Spleen (tissue), 11 donors: Measurements from ENCODE around the gene CNPY1. TPM values are rescaled to one million over a fixed set of nuclear protein-coding genes. Genes with fewer than 3 reads are reported as not detected.

Experiments
- DNase-seq: peaks from one replicate; pipeline ENCODE4 v3.0.0-alpha.2; 2020
- H3K27ac ChIP-seq, 8 donors: fragments of 200-600 bp; sonication (generic) in 7 of 8; 1 replicate in 4 of 8; 2 replicates in 4 of 8; pipeline versions ENCODE4 v1.5.0 to v1.8.0; 2016 to 2021; ENCODE audit warnings: inconsistent platforms in 4 of 8, mild to moderate bottlenecking in 4 of 8, moderate library complexity in 1 of 8
- H3K27me3 ChIP-seq, 7 donors: fragments of 200-600 bp; sonication (generic) in 6 of 7; replicated peaks in 1 of 7; 1 replicate in 4 of 7; 2 replicates in 3 of 7; pipeline versions ENCODE4 v1.5.0 to v1.8.0; 2016 to 2021; ENCODE audit warnings: inconsistent platforms in 3 of 7, mild to moderate bottlenecking in 1 of 7
- H3K36me3 ChIP-seq, 6 donors: fragments of 200-600 bp; sonication (generic) in 5 of 6; 1 replicate in 4 of 6; 2 replicates in 2 of 6; pipeline versions ENCODE4 v1.5.0 to v1.8.0; 2016 to 2021; ENCODE audit warnings: inconsistent platforms in 2 of 6
- H3K4me1 ChIP-seq, 6 donors: fragments of 200-600 bp; sonication (generic) in 5 of 6; 1 replicate in 3 of 6; 2 replicates in 3 of 6; pipeline versions ENCODE4 v1.5.0 to v1.8.0; 2016 to 2021; ENCODE audit warnings: inconsistent platforms in 3 of 6
- H3K4me3 ChIP-seq, 8 donors: fragments of 200-600 bp; sonication (generic) in 7 of 8; 1 replicate in 4 of 8; 2 replicates in 4 of 8; pipeline versions ENCODE4 v1.5.0 to v1.8.0; 2016 to 2021; ENCODE audit warnings: inconsistent platforms in 4 of 8, mild to moderate bottlenecking in 4 of 8, moderate library complexity in 2 of 8
- H3K9me3 ChIP-seq, 8 donors: fragments of 200-600 bp; sonication (generic) in 7 of 8; 1 replicate in 4 of 8; 2 replicates in 4 of 8; pipeline versions ENCODE4 v1.5.0 to v1.8.0; 2016 to 2021; ENCODE audit warnings: inconsistent platforms in 4 of 8
- POLR2A ChIP-seq, 3 donors: fragments of 450-650 bp; IDR thresholded peaks; one replicate each; pipeline ENCODE4 v1.5.1; 2017; ENCODE audit warnings: antibody characterized with exemption in 3 of 3, mild to moderate bottlenecking in 1 of 3
- POLR2AphosphoS5 ChIP-seq, 3 donors: sonication (generic); formaldehyde crosslinking; IDR thresholded peaks; one replicate each; pipeline ENCODE4 v1.5.1; 2017; ENCODE audit warnings: antibody characterized with exemption in 3 of 3
- WGBS, 5 donors: extraction: QIAGEN DNeasy Blood & Tissue Kit in 3 of 5; methylation state at CpG; one replicate each; pipeline versions ENCODE4 v1.1.5 to v1.1.7; 2013 to 2018; 5-methylcytosine and 5-hydroxymethylcytosine counted together
- intact Hi-C: fragments of 100-400 bp; cut with DNase I; formaldehyde crosslinking; loops from one replicate; pipeline ENCODE4 v1.15.0; 2023; ENCODE audit warnings: low total_unique reads
- polyA plus RNA-seq, 3 donors: library from polyadenylated mRNA; stranded (reverse); fragments of 200-250 nt; gene quantifications; one replicate each; pipeline ENCODE4 v1.2.1, GENCODE V29; 2013
- total RNA-seq, 7 donors: library from RNA; depleted of rRNA in 3 of 7; stranded (reverse); fragments of >200 nt in 3 of 7; fragmentation: NEBNext Ultra II Directional in 4 of 7; extraction: Animal tissue kit (Norgen Biotek cat#: 25700) in 4 of 7; gene quantifications; one replicate each; pipeline versions ENCODE4 v1.1.0 to v1.2.1, GENCODE V29; 2016 to 2021
- TF ChIP-seq, protein P1 (sequence below), 11 experiments: fragments of 200-600 bp in 7 of 11; fragments of 450-650 bp in 4 of 11; sonication (generic) in 4 of 11; IDR thresholded peaks in 8 of 11; conservative IDR thresholded peaks in 3 of 11; 1 replicate in 7 of 11; 2 replicates in 4 of 11; pipeline versions ENCODE4 v1.4.0 to v1.8.0; 2016 to 2021; ENCODE audit warnings: antibody characterized with exemption in 11 of 11, inconsistent platforms in 4 of 11, mild to moderate bottlenecking in 1 of 11
- donor health status: healthy with polysubstance abuse.
- donor health status: DM: no; HTN: no; CAD: no; lungs with moderate emphysema.
- donor health status: DM: no; HTN: no; CAD: no.
- donor health status: Bipolar disorder and iron deficiency.
- donor health status: healthy.
- donor health status: DM: no; HTN: no; CAD: no.
- donor health status: DM: yes; HTN: yes; CAD: no.

CNPY1 gene
- total and polyA plus RNA-seq, 10 donors = not detected

DNA sequence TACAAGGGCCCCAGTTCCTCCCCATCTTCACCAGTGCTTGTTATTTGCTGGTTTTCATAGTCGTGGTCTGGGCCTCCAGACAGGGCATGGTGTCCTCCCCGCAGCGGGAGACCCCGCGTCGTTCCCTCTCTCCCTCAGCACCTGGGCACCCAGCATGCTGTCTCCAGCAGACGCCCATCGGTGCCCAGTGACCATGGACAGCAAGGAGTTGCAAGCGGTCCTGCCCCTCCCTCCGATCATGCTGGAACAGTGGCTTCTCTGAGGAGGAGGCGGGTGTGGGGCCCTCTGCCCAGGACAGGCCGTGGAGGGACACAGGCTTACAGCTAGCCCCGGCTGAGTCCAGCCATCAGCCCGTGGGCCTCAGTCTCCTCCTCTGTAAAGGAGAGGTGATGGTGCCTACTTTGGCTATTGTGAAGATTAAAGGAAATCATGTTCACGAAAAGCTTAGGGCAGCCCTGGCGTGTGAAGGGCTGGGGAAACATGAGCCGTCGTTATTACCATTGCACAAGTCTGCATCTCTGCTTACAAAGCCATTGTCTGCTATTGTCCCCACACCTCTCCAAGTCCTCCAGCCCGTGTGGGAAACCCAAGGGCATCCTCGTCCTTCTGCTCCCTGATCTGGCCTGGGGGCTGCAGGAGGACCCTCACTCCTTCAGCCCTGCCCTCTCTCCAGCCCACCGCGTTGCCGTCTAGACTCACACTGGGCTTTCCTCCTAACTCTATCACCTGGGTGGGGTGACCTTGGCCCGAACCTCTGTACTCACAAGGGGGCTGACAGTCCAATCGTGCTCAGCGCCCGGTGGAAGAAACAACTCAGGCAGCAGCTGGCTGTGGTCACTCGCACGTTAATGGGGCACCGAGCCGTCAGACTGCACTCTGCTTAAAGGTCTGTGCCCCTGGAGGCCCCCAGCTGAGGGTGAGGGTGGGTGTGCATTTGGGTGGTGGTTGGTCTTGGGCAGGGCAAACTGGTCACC lies 58.6 kb downstream of the CNPY1 start:
- Histone ChIP-seq H3K27ac (no peak overlapping the region), H3K27me3 (peaks cover 0 to 99% (median 20%) of the 10 kb centered on the region in 7 donors), H3K4me3 (no peak overlapping the region), H3K4me1 (peaks cover 0 to 27% (median 18%) of the 10 kb centered on the region in 6 donors), H3K9me3 (no peaks in the 10 kb centered on the region), H3K36me3 (no peaks in the 10 kb centered on the region)
- TF ChIP-seq POLR2AphosphoS5 (IDR thresholded peaks at IDR 0.05) = no peak
- 84 to 89% (median 87%) methylated on average over 25 to 31 of the region's 31 CpGs for WGBS, 5 donors
- DNase-seq = no peak
- intact Hi-C loops = no loop called here

DNA sequence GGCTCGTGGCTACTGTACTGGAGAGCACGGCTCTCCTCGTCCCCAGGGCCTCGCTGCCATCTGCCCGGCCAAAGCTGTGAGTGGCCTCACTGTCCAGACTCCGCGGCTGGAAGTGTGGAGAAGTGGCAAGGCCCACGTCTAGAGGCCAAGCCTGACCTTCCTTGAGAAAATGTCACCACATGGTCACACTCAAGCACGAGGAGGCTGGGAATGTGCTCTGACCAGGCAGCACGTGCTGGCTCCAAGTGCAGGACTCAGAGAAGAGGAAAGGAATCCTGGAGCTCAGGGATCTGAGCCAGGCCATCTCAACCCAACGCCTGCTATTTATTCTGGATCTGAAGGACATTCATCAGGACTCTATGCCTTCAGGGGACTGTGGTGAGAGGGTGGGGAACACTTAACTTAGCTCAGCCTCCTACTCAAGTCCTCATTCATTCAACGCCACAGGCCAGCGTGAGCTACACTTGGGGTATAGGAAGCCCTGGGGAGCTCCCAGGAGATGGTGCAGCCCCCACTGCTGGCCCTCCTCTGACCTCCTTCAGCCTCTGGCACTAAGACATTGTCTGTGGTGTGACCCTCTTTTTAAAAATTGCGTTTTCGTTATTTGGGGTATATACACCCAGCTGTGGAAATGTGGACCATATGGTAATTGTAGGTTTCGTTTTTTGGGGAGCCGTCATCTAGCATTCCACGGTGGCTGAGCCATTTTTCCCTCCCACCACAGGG lies 59.4 kb downstream of the CNPY1 start:
- no peak for DNase-seq
- intact Hi-C loops = no loop called here
- WGBS, 5 donors = 85 to 88% (median 85%) methylated on average over 15 to 18 of the region's 18 CpGs

DNA sequence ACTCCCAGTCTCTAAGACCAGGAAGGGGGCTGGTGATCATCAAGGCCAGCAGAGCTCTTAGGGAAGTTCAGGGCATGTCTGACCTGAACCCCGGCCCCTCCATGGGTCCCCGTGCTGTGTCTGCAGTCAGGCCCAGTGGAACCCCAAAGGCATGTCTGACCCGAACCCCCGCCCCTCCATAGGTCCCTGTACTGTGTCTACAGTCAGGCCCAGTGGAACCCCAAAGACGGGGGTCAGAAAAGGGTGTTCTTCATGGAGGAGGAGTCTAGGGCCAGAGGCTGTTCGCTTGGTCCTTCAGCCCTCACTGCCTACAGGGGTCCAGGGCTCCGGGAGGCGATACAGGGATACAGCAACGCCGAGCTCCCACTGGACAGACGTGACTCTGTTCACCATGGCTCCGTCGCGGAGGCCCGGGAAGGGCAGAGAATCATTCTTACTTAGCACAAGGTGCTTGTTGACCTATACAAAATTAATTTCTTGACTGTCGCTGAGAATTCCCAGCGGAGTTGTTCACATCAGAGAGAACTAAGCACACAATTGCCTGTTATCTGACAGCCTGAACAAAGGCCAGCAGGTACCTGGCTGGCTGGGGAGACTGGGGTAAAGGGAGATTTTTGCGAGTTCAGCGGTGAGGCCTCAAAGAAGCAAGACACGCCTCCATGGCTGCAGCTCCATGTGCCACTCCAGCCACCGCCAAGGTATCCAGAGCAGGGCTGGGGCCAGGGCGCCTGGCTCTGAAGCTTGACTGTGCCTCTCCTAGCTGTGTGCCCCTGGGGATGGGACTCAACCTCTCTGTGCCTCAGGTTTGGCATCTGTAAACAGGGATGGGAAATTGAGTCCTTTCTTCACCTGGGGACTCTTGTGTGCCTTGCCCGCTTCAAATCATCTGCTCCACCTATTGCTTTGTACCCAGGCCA lies 61.6 kb downstream of the CNPY1 start:
- no peaks in the 10 kb centered on the region for H3K36me3 ChIP-seq
- peaks cover 0 to 100% (median 6%) of the 10 kb centered on the region in 7 donors for H3K27me3 ChIP-seq
- TF ChIP-seq, protein P1, sequence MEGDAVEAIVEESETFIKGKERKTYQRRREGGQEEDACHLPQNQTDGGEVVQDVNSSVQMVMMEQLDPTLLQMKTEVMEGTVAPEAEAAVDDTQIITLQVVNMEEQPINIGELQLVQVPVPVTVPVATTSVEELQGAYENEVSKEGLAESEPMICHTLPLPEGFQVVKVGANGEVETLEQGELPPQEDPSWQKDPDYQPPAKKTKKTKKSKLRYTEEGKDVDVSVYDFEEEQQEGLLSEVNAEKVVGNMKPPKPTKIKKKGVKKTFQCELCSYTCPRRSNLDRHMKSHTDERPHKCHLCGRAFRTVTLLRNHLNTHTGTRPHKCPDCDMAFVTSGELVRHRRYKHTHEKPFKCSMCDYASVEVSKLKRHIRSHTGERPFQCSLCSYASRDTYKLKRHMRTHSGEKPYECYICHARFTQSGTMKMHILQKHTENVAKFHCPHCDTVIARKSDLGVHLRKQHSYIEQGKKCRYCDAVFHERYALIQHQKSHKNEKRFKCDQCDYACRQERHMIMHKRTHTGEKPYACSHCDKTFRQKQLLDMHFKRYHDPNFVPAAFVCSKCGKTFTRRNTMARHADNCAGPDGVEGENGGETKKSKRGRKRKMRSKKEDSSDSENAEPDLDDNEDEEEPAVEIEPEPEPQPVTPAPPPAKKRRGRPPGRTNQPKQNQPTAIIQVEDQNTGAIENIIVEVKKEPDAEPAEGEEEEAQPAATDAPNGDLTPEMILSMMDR (IDR thresholded peaks at IDR 0.05 in 8 of 11, conservative IDR thresholded peaks at IDR 0.05 in 3 of 11) = no peak
- TF ChIP-seq POLR2A (IDR thresholded peaks at IDR 0.05) = no peak
- no peak for TF ChIP-seq POLR2AphosphoS5 (IDR thresholded peaks at IDR 0.05)
- 83 to 91% (median 89%) methylated on average over 20 to 23 of the region's 23 CpGs for WGBS, 5 donors
- intact Hi-C loops = no loop called here
- H3K27ac ChIP-seq = no peak overlapping the region
- no peak overlapping the region for H3K4me3 ChIP-seq
- no peaks in the 10 kb centered on the region for H3K9me3 ChIP-seq
- DNase-seq = no peak
- H3K4me1 ChIP-seq = peaks cover 0 to 6% (median 0%) of the 10 kb centered on the region in 6 donors

More for the DNA sequence above, 59.4 kb downstream of the CNPY1 start:
- H3K27me3 ChIP-seq = peaks cover 0 to 100% (median 20%) of the 10 kb centered on the region in 7 donors
- no peaks in the 10 kb centered on the region for H3K9me3 ChIP-seq
- peaks cover 0 to 27% (median 18%) of the 10 kb centered on the region in 6 donors for H3K4me1 ChIP-seq
- H3K4me3 ChIP-seq = no peak overlapping the region
- no peaks in the 10 kb centered on the region for H3K36me3 ChIP-seq
- H3K27ac ChIP-seq = no peak overlapping the region
- TF ChIP-seq, protein P1 (IDR thresholded peaks at IDR 0.05 in 8 of 11, conservative IDR thresholded peaks at IDR 0.05 in 3 of 11) = no peak
- no peak for TF ChIP-seq POLR2A (IDR thresholded peaks at IDR 0.05)
- TF ChIP-seq POLR2AphosphoS5 (IDR thresholded peaks at IDR 0.05) = no peak

DNA sequence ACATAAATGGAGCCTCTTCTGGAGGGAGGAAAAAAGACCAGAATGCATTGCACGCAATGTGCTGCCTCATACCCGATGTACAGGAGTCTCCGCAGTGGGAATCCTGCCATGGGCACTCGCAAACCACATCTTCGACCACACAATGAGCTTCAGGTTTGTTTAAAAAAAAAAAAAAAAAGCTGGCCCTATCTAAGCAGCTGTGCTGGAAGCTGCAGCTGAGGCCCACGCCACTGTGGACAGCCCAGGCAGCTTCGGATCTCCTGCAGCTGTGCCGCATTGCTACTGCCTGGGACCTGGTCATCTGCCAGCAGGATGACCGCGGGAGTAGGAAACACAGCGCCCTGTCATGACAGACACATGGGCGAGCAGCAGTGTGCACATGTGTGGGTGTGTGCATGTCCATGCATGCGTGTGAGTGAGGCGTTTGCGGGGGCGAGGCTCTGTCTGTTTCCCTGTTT lies 62.5 kb downstream of the CNPY1 start:
- Histone ChIP-seq H3K4me3 (no peak overlapping the region), H3K9me3 (no peaks in the 10 kb centered on the region), H3K27ac (no peak overlapping the region), H3K36me3 (no peaks in the 10 kb centered on the region), H3K27me3 (peaks cover 0 to 100% (median 6%) of the 10 kb centered on the region in 7 donors), H3K4me1 (peaks cover 0 to 6% (median 0%) of the 10 kb centered on the region in 6 donors)
- 72 to 84% (median 77%) methylated on average over 16 of the region's 16 CpGs for WGBS, 5 donors
- intact Hi-C loops = no loop called here
- TF ChIP-seq, protein P1 (IDR thresholded peaks at IDR 0.05 in 8 of 11, conservative IDR thresholded peaks at IDR 0.05 in 3 of 11) = no peak
- TF ChIP-seq POLR2A (IDR thresholded peaks at IDR 0.05) (no peak), POLR2AphosphoS5 (IDR thresholded peaks at IDR 0.05) (no peak)
- no peak for DNase-seq
